SK-N-SH (cell line): ENCODE measurements around the gene LRMDA.

ENCODE experiments used
- CHD2 ChIP-seq: fragments of 150-350 bp; IDR thresholded peaks from 2 replicates; pipeline ENCODE4 v1.6.1; 2018; ENCODE audit warnings: low read length; ENCODE audit not compliant: partially characterized antibody
- CTCF ChIP-seq: fragments of 200-600 bp; sonication (generic); IDR thresholded peaks from 2 replicates; pipeline ENCODE4 v1.6.1; 2017; ENCODE audit warnings: antibody characterized with exemption, mild to moderate bottlenecking, moderate library complexity
- IRF3 ChIP-seq: fragments of 150-350 bp; IDR thresholded peaks from 2 replicates; pipeline ENCODE4 v1.6.1; 2016; ENCODE audit warnings: mild to moderate bottlenecking, low read depth, low read length
- JUND ChIP-seq: IDR thresholded peaks from 2 replicates; pipeline ENCODE4 v1.4.0; 2012
- NFIC ChIP-seq: IDR thresholded peaks from 2 replicates; pipeline ENCODE4 v1.4.0; 2012; ENCODE audit warnings: borderline replicate concordance
- POLR2AphosphoS5 ChIP-seq: IDR thresholded peaks from 2 replicates; pipeline ENCODE4 v1.6.1; 2012; ENCODE audit warnings: low read depth, low read length
- RAD21 ChIP-seq: IDR thresholded peaks from 2 replicates; pipeline ENCODE4 v1.6.1; 2012; ENCODE audit warnings: mild to moderate bottlenecking, low read length
- REST ChIP-seq: IDR thresholded peaks from 2 replicates; pipeline ENCODE4 v1.6.1; 2012; ENCODE audit warnings: mild to moderate bottlenecking, low read depth, low read length, moderate library complexity
- RXRA ChIP-seq: IDR thresholded peaks from 2 replicates; pipeline ENCODE4 v1.4.0; 2012; ENCODE audit warnings: low read depth, mild to moderate bottlenecking, borderline replicate concordance
- SMC3 ChIP-seq: IDR thresholded peaks from 2 replicates; pipeline ENCODE4 v1.6.1; 2012; ENCODE audit warnings: low read depth, low read length, improper control_type of control experiment
- USF2 ChIP-seq: fragments of 150-350 bp; IDR thresholded peaks from 2 replicates; pipeline ENCODE4 v1.6.1; 2017; ENCODE audit warnings: antibody characterized with exemption, low read length, low read depth, borderline replicate concordance

- TF ChIP-seq USF2 (no peak), IRF3 (no peak), CTCF (no peak), RAD21 (no peak), POLR2AphosphoS5 (no peak), CHD2 (no peak), JUND (no peak), RXRA (no peak), NFIC (no peak), REST (no peak), SMC3 (no peak)
Measured at GRCh38 chr10:76080451-76080850, 649.0 kb downstream of the LRMDA start.
